ENCODE results near the gene MIR17HG.
A peak's percentile ranks its signal among the peaks of the same experiment; 100 is the strongest.
"Not testable (repeated sequence)": the region's sequence is repeated elsewhere in the genome, so short reads cannot be mapped to it uniquely, and the experiment has no call there.

MIR17HG gene

DNA sequence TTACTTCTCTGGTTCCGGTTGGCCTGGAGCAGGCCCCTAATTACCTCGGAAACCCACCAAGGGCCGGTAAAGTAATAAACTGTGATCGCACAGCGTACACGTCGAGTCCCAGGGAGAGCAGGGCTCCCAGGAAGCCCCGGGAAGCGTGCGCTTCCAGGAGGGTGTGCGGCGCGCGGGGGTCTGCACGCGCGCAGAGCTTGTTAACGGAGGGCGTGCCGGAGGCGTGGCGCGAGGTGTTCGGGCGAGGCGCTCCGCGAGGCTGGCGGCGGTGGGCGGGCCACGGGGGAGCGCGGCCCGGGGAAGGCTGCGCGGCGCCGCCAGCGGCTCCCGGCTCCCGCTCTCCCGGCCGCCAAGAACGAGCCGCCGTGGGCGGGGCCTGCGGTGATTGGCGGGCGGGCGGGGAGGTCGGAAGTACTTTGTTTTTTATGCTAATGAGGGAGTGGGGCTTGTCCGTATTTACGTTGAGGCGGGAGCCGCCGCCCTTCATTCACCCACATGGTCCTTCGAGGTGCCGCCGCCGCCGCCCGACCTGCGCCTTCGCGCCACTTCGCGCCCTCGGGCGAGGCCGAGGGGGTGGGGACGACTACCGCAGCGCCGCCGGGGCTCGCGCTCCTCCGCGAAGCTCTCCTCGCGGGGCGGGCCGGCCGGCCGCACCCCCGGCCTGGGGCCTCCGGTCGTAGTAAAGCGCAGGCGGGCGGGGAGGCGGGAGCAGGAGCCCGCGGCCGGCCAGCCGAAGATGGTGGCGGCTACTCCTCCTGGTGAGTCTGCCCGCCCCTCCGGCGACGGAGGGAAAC is at the start of gene MIR17HG:
TSS of gene MIR17HG (plus strand) at position 486 of the 794 bp plus-strand sequence.
- peak; percentile 90 for DNase-seq

- no peak for DNase-seq
Measured at GRCh38 chr13:91298060-91298459, 49.4 kb upstream of the MIR17HG start.

DNA sequence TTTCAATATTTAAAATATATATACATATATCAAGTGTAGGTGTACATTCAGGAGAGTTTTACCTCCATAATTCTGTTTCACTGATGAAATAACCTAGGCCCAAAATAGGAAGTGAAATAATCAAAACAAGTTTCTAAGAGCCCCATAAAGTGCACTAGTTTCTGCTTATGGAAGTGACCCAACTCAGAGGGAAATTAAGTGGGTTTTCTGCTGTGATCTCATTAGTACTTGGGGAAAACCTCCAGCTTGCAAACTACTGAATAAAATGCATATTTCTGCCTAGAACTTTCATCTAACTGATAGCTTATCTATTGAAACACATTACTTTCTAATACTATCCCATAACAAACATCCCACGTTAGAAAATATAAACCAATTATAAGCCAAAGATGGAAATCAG is 45.4 kb upstream of the MIR17HG start:
- no peak for DNase-seq

DNA sequence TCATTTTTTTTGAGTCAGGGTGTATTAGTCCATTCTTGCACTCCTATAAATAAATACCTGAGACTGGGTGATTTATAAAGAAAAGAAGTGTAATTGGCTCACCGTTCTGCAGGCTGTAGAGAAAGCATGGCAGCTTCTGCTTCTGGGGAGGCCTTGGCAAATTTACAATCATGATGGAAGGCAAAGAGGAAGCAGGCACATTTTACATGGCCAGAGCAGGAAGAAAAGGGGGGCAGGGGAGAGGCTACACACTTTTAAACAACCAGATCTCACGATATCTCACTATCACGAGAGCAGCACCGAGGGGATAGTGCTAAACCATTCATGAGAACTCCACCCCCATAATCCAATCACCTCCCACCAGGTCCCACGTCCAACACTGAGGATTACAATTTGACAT is 44.5 kb upstream of the MIR17HG start:
- DNase-seq, result no peak

- DNase-seq, result no peak
Measured at GRCh38 chr13:91304741-91305140, 42.7 kb upstream of the MIR17HG start.

GRCh38 chr13:91305652-91306051 is 41.8 kb upstream of the MIR17HG start:
- no peak for DNase-seq

DNA sequence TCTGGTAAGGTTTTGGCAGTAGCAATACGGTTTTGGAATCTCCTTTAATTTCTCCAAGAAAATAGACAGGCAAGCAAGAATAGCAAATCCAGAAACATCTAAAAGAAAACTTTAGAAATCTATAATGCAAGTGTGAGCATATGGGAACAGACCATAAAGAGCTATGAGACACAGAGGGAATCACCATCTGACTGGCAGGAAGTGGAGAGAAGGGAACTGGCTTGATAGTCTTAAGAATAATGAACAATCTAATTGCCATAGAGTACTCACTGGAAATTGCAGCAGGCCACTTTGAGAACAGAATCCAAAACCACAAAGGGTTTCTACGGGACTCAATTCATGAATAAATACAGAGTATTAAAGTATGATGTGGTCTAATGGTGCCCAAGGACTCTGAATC is 39.6 kb upstream of the MIR17HG start:
- no peak for DNase-seq

DNA sequence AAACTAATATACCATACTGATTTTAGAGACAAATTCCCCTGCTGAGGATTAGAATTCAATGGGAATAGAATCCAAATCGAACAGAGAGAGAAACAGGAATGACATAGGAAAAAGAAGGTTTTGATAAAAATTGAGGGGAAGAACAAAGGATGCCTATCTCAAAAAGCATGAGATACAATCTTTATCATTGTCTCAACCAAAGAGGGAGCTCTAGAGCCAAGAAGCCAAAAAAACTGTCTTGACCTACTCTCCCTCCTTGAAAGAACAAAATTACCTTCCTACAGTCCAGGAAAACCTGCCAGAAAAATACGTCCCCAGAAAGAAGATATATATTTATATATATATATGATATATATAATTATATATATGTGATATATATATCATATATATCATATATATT is 39.2 kb upstream of the MIR17HG start:
- peak; percentile 11 for DNase-seq

DNA sequence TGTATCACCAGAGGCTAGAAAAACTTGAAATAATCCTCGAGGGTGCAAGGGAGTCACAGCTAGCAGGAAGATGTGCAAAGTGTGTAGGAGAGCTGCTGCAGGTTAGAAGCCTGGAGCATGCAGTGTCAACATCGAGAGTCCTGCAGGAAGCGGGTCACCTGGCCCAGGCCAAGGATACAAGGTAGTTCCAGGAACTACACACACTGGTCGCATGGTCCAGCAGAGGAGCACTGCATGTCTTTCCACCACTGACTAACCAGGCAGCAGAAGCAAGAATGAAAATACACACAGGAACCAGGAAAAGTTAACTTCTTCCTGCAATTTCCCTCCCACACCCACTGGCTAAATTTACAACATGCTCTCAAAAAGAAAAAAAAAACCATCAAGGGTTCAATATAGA is 36.0 kb upstream of the MIR17HG start:
- DNase-seq, result no peak

DNA sequence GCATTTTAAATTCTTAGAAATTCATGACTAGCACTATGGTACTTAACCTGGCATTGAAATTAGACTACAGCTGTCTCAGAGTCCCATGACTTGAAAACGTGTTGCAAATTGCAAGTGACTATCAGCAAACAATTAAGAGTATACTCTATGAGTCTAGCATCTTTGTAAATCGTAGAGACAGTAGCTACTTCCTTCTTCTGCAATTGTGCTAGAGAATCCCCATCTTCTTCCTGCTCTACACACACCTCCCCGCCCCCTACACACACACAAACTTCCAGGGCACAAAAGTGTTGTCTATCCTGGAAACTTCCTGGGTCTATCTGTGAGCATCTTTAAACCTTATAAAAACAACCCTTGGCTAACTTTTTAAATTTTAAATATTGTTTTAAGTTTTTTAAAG is 35.2 kb upstream of the MIR17HG start:
- no peak for DNase-seq

DNA sequence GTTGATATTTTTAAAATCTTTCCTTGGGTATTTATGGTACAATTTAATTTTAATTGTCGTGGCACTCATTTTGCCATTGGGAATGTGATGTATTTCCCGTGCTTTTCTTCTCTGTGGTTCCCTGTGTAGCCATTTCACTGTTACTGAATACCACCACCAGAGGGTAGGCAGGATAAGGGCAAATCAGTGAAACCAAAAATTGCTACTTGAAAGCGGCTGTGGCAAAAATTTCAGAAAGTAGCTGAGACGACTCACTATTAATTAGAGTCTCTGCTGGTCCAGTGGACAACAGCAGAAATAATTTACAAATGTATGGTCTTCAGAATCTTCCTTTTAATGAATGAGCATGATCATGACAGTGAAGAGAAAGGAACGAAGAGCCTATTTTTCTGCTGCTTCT is 34.4 kb upstream of the MIR17HG start:
- peak; percentile 57 for DNase-seq

DNA sequence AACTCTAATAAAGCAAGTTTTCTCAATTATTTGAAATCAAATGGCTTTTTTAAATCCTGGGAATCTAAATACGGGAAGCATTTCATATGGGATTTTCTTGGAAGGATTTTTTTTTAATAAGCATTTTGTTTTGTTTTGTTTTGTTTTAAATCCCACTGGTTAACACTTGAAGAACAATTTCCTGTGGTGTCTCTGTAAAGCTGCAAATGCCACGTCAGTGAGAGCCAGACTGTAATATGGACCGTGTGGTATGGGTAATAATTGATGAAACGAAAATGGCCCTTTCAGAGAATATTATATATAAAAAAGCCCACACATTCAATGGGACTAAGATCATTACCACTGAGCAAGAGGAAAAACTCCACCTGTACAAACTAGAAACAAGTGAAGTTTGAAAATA is 33.9 kb upstream of the MIR17HG start:
- DNase-seq, result no peak

DNA sequence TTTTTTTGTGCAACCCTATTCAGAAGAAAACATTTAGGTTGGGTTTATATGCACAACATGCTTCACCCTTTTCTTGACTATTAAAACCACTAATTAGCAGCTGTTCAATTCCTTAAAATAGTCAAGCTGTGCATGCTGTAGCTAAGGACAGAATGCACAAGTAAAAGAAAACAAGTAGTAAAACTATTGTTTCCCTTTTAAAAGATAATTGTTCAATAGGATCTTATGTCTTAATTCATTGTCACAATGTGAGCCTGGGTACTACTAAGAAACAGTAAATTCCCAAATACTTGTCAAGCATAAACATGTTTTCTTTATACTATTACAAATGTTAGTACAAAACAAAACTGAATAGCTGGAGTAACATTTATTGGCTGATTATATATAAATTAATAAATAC is 32.6 kb upstream of the MIR17HG start:
- no peak for DNase-seq

- no peak for DNase-seq
Measured at GRCh38 chr13:91318886-91319285, 28.6 kb upstream of the MIR17HG start.

DNA sequence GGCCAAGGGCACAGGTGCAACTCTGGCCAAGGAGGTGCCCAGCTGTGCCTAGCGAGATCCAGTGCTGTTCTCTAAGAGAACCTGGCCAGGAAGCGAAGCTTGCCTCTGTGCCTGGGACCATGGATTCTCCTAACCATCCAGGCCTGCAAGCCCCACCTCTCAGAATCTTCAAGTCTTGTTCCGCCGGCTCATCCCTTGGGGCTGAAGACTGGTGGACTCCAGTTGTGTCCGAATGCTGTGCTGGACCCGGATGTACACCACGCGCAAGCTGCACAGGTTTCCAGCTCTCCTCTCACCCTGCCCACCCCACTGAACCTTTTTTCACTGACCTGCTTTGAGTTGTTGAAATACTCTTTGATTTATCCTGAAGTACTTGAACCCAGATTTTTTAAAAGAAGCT is 27.5 kb upstream of the MIR17HG start:
- no peak for DNase-seq

DNA sequence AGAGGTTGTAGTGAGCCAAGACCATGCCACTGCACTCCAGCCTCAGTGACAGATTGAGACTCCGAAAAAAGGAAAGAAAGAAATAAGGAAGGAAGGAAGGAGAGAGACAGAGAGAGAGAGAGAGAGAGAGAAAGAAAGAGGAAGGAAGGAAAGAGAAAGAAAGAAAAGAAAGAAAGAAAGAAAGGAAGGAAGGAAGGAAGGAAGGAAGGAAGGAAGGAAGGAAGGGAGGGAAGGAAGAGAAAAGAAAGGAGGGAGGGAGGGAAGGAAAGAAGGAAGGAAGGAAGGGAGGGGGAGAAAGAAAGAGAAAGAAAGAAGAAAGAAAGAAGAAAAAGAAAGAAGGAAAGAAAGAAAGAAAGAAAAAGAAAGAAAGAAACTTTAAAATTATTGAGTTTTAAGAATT is 26.5 kb upstream of the MIR17HG start:
- not testable (repeated sequence) for DNase-seq

- DNase-seq, result peak; percentile 11
Measured at GRCh38 chr13:91323349-91323748, 24.1 kb upstream of the MIR17HG start.

- DNase-seq, result no peak
Measured at GRCh38 chr13:91326146-91326545, 21.3 kb upstream of the MIR17HG start.

DNA sequence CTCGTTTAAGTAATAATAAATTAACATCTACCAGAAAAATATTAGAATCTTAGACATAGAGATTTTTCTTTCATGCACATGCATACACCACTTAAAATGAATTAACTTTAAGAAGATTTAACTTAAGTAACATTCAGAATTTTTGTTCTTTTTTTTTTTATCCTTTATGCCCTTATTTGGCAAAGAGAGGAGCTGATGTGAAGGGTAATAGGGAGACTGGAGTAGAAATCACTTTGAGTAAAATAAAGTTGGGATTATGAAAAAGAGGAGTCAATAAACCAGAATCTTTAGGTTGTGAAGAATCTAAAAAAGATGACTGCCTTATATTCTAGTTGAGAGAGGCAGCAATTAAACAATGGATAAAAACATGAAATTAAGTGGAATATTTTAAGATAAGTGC is 18.8 kb upstream of the MIR17HG start:
- no peak for DNase-seq

- DNase-seq, result no peak
Measured at GRCh38 chr13:91329733-91330132, 17.8 kb upstream of the MIR17HG start.

GRCh38 chr13:91331047-91331915 is 16.2 kb upstream of the MIR17HG start:
- DNase-seq, result no peak

DNA sequence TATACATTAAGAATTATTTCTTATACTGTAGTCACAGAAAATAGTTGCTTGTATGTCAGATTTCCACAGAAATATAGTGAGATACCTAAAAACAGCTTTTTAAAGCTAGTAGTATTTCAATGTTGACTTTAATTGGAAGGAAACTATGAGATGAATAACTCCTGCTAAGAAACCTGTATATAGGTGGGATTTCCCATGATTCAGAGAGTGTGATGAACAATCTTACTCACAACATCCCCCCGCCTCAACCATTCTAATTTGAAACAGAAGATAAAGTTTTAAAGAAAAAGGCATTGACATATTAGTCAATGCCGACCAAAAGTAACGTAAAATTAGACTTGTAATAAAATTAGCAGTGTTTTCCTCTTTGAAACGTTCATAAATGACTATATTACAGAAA is 1.4 kb upstream of the MIR17HG start:
- DNase-seq, result peak; percentile 50

DNA sequence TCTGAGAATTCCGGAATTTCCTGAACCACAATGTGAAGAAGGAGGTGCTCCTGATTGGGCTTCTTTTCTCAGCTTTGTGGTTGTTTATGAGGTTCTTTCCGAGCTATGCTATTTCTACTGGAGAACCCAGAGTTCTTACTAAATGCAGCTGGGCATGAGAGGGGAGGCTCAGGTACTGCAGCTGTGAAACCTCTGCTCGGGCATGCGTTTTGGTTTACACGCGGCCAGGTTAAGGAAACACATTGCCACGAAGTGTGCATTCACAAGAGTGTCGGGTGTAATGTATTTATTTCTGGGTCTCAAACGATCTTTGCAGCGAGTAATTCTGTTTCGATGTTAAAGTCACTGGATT is 661 bp upstream of the MIR17HG start:
- DNase-seq, result peak; percentile 63

Data from CD4-positive, alpha-beta T cell treated with Interleukin-4 for 4 hours (primary cell).